ENCODE results near the gene ATG9B.

GRCh38 chr7:150981644-150982043, 42.6 kb downstream of the ATG9B start:
- TF ChIP-seq CTCF (IDR thresholded peaks at IDR 0.05) (no peak), POLR2A (IDR thresholded peaks at IDR 0.05) (no peak)

All from body of pancreas (tissue), 4 donors.